ENCODE data around the gene RNGTT.

Gene RNGTT

DNA sequence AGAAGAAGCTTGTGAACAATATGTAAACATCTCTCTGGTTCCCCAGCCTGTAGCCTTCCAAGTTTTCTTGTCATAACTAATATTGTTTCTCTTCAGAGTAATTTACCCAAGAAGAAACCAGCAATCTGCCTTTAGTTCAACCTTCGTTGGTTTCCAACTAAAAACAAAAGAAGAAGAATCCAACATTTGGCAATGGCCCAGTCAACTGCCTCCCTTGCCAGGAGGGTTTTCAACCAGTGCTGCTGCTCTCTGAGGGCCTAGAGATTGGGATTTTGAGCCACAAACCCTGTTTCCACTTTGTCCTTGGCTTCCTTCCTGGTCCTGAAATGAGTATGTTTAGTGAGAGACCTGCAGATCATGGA is 401.5 kb downstream of the RNGTT start:
- Mint-ChIP-seq H3K4me1 (no peaks in the 10 kb centered on the region), H3K36me3 (no peaks in the 10 kb centered on the region), H3K4me3 (no peak overlapping the region), H3K27ac (no peak overlapping the region), H3K9me3 (no peaks in the 10 kb centered on the region), H3K27me3 (peaks cover 6% of the 10 kb centered on the region)
- DNase-seq (ENCODE audit: low spot score in 2 of 2) (no peak), ATAC-seq (ENCODE audit: low read depth) (no peak)

GRCh38 chr6:88561034-88561953 is 402.1 kb downstream of the RNGTT start:
- H3K4me1 Mint-ChIP-seq, result no peaks in the 10 kb centered on the region
- no peaks in the 10 kb centered on the region for H3K36me3 Mint-ChIP-seq
- no peak overlapping the region for H3K27ac Mint-ChIP-seq
- ATAC-seq (ENCODE audit: low read depth) (no peak), DNase-seq (ENCODE audit: low spot score in 2 of 2) (no peak)
- peaks cover 3% of the 10 kb centered on the region for H3K27me3 Mint-ChIP-seq
- no peaks in the 10 kb centered on the region for H3K9me3 Mint-ChIP-seq
- H3K4me3 Mint-ChIP-seq, result no peak overlapping the region

All from memory B cell (primary cell).